Measurements from ENCODE around the gene PTPRJ. TPM values are rescaled to one million over a fixed set of nuclear protein-coding genes. Genes with fewer than 3 reads are reported as not detected.

Gene PTPRJ
- total RNA-seq, 1 donor from 2014 or later: 4.7 TPM

DNA sequence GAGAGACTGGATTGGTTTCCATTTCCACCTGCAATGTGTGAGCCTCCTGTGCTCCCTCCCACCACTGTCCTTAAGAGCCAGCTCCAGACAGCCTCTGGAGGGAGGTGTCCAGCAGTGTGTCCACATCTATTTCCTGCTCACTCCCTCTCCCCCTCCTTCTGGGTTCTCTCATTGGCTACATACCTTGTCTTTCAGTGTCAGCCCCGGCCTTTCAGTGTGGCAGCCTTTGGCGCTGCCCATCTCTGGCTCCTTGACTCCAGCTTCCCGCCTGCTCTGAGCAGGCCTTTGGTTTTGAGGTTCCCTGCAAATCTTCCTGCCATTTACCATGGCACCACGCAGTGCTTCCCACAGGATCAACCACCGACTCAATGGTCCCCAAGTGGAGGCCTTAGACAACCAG is 19.0 kb upstream of the PTPRJ start:
- no peak for DNase-seq (ENCODE audit: extremely low spot score in 2 of 2)
- no peak overlapping the region for H3K27ac ChIP-seq
- no peaks in the 10 kb centered on the region for H3K4me1 ChIP-seq
- H3K27me3 ChIP-seq: no peaks in the 10 kb centered on the region
- intact Hi-C loops (cut with DNase I): loop anchor here (10.0 kb wide), 2 partner anchors 47 to 143 kb away; no protein-coding TSS in a partner anchor
- no peak overlapping the region for H3K4me3 ChIP-seq
- TF ChIP-seq POLR2A (IDR thresholded peaks at IDR 0.05) (no peak), POLR2AphosphoS5 (IDR thresholded peaks at IDR 0.05; ENCODE audit: insufficient read depth in 1 of 2, low read depth in 1 of 2) (no peak)
- TF ChIP-seq, protein P1, sequence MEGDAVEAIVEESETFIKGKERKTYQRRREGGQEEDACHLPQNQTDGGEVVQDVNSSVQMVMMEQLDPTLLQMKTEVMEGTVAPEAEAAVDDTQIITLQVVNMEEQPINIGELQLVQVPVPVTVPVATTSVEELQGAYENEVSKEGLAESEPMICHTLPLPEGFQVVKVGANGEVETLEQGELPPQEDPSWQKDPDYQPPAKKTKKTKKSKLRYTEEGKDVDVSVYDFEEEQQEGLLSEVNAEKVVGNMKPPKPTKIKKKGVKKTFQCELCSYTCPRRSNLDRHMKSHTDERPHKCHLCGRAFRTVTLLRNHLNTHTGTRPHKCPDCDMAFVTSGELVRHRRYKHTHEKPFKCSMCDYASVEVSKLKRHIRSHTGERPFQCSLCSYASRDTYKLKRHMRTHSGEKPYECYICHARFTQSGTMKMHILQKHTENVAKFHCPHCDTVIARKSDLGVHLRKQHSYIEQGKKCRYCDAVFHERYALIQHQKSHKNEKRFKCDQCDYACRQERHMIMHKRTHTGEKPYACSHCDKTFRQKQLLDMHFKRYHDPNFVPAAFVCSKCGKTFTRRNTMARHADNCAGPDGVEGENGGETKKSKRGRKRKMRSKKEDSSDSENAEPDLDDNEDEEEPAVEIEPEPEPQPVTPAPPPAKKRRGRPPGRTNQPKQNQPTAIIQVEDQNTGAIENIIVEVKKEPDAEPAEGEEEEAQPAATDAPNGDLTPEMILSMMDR (IDR thresholded peaks at IDR 0.05): no peak
- H3K9me3 ChIP-seq: no peaks in the 10 kb centered on the region
- no peaks in the 10 kb centered on the region for H3K36me3 ChIP-seq

DNA sequence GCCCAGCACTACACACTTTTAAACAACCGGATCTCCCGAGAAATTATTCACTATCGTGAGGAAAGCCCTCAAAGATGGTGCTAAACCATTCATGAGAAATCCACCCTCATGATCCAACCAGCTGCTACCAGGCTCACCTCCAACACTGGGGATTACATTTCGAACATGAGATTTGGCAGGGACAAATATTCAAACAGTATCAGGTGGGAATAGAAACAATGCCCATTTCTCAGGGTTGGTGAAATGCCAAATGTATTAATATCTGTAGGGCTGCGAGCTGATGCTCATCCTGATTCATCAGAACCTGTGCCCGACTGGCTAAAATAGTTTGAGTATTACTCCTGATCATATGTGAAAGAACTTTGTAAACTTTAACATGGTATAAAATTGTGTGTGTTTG is 15.8 kb upstream of the PTPRJ start:
- H3K9me3 ChIP-seq: no peaks in the 10 kb centered on the region
- H3K36me3 ChIP-seq: no peaks in the 10 kb centered on the region
- intact Hi-C loops (cut with DNase I): loop anchor here (10.0 kb wide), 2 partner anchors 50 to 140 kb away; no protein-coding TSS in a partner anchor
- H3K27me3 ChIP-seq: no peaks in the 10 kb centered on the region
- H3K27ac ChIP-seq: no peak overlapping the region
- H3K4me1 ChIP-seq: no peaks in the 10 kb centered on the region
- H3K4me3 ChIP-seq: no peak overlapping the region
- TF ChIP-seq, protein P1 (IDR thresholded peaks at IDR 0.05): no peak
- TF ChIP-seq POLR2AphosphoS5 (IDR thresholded peaks at IDR 0.05; ENCODE audit: insufficient read depth in 1 of 2, low read depth in 1 of 2) (no peak), POLR2A (IDR thresholded peaks at IDR 0.05) (no peak)
- DNase-seq (ENCODE audit: extremely low spot score in 2 of 2): no peak

DNA sequence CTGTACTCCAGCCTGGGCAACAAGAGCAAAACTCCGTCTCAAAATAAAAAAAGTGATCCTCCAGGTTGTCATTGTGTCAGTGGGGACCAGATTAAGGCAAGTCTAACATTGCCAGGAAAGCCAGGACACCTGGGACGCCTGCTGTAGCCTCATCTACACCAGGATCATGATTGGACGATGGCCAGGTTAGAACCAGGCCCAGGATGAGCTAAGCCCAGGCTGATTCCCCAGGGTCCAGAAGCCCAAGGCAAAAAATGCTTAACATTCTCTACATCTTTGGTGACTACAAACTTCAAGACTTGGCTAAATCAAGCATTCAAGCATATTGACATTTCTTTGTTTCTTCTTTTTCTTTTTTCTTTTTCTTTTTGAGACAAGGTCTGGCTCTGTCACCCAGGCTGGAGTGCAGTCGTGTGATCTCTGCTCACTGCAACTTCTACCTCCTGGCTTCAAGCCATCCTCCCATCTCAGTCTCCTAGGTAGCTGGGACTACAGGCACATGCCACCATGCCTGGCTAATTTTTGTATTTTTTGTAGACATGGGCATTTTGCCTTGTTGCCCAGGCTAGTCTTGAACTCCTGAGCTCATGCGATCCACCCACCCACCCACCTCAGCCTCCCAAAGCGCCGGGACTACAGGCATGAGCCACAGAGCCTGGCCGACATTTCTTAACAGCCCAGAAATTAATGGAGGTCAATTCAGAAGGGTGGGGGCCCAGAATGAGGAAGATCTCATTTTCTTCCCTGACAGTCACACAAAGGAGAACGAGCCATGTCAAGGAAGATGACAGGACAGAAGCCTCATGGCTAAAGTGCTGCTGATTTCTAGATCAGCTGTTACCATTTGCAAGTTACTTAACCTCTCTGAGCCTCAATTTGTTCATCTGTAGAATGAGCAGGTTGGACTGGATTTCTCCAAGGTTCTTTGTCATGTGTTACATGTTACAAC is 12.5 kb upstream of the PTPRJ start:
- no peaks in the 10 kb centered on the region for H3K9me3 ChIP-seq
- TF ChIP-seq POLR2AphosphoS5 (IDR thresholded peaks at IDR 0.05; ENCODE audit: insufficient read depth in 1 of 2, low read depth in 1 of 2) (no peak), POLR2A (IDR thresholded peaks at IDR 0.05) (no peak)
- TF ChIP-seq, protein P1 (IDR thresholded peaks at IDR 0.05): no peak
- no peak overlapping the region for H3K4me3 ChIP-seq
- no peaks in the 10 kb centered on the region for H3K4me1 ChIP-seq
- intact Hi-C loops (cut with DNase I): loop anchor here (10.0 kb wide), 2 partner anchors 53 to 137 kb away; no protein-coding TSS in a partner anchor
- no peak overlapping the region for H3K27ac ChIP-seq
- no peaks in the 10 kb centered on the region for H3K36me3 ChIP-seq
- H3K27me3 ChIP-seq: no peaks in the 10 kb centered on the region
- no peak for DNase-seq (ENCODE audit: extremely low spot score in 2 of 2)

DNA sequence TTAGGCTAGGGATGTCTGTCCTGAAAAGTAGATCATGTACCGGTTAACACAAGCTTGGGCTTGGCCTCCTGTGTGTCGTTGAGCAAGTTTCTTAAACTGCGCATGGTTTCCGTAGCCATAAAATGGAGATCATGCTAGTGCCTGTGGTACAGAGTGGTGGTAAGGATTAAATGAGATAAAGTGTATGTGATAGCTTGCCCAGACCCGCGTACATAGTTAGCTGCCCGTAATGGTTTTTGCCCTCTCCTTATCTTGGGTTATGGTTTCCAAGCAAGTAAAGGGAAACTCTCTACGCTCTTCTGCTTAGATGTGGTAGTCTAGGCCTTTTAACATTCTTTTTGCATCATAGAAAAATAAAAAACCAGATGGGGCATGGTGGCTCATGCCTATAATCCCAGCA is 11.0 kb upstream of the PTPRJ start:
- H3K27ac ChIP-seq: no peak overlapping the region
- TF ChIP-seq POLR2AphosphoS5 (IDR thresholded peaks at IDR 0.05; ENCODE audit: insufficient read depth in 1 of 2, low read depth in 1 of 2) (no peak), POLR2A (IDR thresholded peaks at IDR 0.05) (no peak)
- TF ChIP-seq, protein P1 (IDR thresholded peaks at IDR 0.05): no peak
- H3K36me3 ChIP-seq: no peaks in the 10 kb centered on the region
- H3K9me3 ChIP-seq: no peaks in the 10 kb centered on the region
- H3K27me3 ChIP-seq: no peaks in the 10 kb centered on the region
- no peak for DNase-seq (ENCODE audit: extremely low spot score in 2 of 2)
- intact Hi-C loops (cut with DNase I): loop anchor here (10.0 kb wide), 2 partner anchors 55 to 135 kb away; no protein-coding TSS in a partner anchor
- H3K4me1 ChIP-seq: peaks cover 7% of the 10 kb centered on the region
- no peak overlapping the region for H3K4me3 ChIP-seq

DNA sequence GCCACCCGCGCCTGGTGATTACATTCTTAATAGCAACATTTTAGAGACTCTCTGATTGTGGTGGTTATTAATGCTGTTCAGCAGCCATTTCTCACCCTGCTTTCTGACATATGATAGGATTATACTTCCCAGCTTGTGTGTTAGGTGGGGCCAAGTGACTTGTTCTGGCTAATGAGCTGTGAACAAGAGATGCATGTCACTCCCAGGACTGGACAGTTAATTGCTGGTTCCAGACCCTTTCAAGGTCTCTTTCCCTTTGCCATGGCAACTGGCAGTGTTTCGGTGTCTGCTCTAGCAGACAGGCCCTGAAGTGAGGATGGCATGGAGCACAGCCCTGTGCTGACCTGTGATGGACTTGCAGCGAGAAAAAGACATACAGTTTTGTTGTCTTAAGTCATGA is 8.9 kb upstream of the PTPRJ start:
- Histone ChIP-seq H3K27ac (no peak overlapping the region), H3K36me3 (no peaks in the 10 kb centered on the region), H3K4me1 (peaks cover 10% of the 10 kb centered on the region), H3K4me3 (no peak overlapping the region), H3K27me3 (no peaks in the 10 kb centered on the region), H3K9me3 (no peaks in the 10 kb centered on the region)
- intact Hi-C loops (cut with DNase I): no loop called here
- TF ChIP-seq POLR2AphosphoS5 (IDR thresholded peaks at IDR 0.05; ENCODE audit: insufficient read depth in 1 of 2, low read depth in 1 of 2): no peak
- DNase-seq (ENCODE audit: extremely low spot score in 2 of 2): no peak

All from vagina (tissue), 2 donors.